ENCODE results near the gene GLDC. TPM values are rescaled to one million over a fixed set of nuclear protein-coding genes. Genes with fewer than 3 reads are reported as not detected.
"Not testable (repeated sequence)": the region's sequence is repeated elsewhere in the genome, so short reads cannot be mapped to it uniquely, and the experiment has no call there.

GLDC gene
- total RNA-seq, 1 experiment from 2014 or later: 21.2 TPM

DNA sequence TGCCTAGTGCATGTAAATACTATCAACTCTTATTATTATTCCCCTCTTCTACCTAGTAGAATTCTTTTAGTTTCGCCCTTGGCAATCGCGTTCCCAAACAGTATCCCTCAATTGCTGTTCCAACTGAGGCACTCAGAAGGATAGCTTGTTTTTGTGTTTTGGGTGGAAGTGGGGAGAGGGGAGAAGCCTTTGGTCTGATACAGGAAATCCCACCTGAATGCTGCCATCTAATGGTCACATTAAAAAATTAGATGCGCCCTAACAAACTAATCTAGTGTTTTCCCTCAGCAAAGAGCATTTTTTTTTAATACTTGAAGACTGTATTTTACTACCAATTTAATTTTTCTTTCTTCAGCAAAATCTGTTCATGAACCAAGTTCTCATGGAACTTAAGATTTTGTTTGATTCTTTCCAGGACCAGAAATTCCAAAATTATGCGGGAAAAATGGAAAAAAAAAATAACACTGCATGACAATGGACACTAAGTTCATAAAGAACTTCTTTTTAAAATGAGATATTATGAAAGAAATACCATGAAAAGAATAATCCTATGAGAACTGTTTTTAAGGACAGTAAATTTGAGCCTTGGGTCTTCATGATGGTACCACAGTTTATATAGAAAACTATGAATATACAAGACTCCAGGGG lies 22.2 kb upstream of the GLDC start:
- no peak for DNase-seq (ENCODE audit: low read depth)
- in situ Hi-C loops (cut with HindIII; ENCODE audit: low pct_unique_long_range_greater_than_20kb, low sequenced_read_pairs): no loop called here

DNA sequence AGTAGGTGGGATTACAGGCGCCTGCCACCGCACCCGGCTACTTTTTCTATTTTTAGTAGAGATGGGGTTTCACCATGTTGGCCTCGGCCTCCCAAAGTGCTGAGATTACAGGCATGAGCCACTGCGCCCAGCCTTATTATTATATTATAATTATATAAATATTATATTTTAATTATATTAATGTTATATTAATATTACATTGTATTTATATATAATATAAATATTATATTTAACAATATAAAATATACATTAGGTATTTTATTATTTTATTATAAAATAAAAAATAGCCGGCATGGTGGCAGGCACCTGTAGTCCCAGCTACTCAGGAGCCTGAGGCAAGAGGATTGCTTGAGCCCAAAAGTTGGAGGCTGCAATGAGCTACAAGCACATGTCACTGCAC lies 21.6 kb upstream of the GLDC start:
- no peak for DNase-seq (ENCODE audit: low read depth)
- in situ Hi-C loops (cut with HindIII; ENCODE audit: low pct_unique_long_range_greater_than_20kb, low sequenced_read_pairs): no loop called here

DNA sequence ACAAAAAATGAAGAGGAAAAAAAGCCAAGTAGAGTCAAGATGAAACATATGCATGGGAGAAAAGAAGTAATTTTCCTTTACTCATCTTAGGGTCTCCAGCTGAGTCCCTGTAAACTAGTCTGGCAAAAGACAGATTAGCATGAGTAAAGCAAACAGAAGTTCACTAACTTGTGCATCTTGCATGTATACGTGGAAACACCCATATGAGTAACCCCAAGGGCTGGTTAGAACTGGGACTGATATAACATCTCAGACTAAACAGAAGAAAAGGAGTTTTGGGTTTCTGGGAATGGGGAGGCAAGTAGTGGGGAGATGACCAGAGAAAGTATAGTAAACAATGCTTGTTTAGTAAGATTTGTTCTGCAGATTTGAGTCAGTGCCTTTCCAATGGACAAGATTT lies 20.1 kb upstream of the GLDC start:
- in situ Hi-C loops (cut with HindIII; ENCODE audit: low pct_unique_long_range_greater_than_20kb, low sequenced_read_pairs): no loop called here
- no peak for DNase-seq (ENCODE audit: low read depth)

DNA sequence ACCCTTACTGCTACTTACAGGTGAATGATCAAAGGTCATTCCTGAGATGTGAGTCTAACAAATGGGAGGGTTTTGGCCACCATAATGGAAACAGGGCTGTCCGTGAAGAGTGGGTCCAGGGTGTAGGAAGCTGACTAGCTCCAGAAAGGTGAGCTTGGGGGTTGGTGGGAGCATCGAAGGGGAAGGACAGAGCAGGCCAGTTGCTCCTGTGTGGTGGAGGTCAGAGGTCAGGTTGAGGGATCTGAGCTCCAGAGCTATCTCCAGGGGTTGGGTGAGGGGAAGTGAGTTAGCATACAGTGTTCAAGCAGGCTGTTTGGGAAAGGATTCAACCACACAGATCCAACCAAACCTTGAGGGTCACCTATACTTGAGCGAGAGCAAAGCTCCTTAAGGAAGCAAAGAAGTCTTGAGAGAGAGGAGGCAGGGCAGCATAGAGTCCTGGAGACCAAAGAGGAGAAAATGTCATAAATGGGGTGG lies 18.7 kb upstream of the GLDC start:
- no peak for DNase-seq (ENCODE audit: low read depth)
- in situ Hi-C loops (cut with HindIII; ENCODE audit: low pct_unique_long_range_greater_than_20kb, low sequenced_read_pairs): no loop called here

DNA sequence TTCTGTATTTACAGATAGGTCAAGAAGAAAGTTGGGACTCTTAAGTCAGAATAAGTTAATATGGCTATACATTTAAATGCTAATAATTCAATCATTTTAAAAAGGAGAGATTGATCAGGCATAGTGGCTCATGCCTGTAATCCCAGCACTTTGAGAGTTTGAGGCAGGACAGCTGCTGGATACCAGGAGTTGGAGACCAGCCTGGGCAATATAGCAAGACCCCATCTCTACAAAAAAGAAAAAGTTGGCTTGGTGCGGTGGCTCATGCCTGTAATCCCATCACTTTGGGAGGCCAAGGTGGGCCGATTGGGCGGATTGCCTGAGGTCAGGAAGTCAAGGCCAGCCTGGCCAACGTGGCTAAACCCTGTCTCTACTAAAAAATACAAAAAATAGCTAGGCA lies 15.0 kb upstream of the GLDC start:
- in situ Hi-C loops (cut with HindIII; ENCODE audit: low pct_unique_long_range_greater_than_20kb, low sequenced_read_pairs): no loop called here
- no peak for DNase-seq (ENCODE audit: low read depth)

DNA sequence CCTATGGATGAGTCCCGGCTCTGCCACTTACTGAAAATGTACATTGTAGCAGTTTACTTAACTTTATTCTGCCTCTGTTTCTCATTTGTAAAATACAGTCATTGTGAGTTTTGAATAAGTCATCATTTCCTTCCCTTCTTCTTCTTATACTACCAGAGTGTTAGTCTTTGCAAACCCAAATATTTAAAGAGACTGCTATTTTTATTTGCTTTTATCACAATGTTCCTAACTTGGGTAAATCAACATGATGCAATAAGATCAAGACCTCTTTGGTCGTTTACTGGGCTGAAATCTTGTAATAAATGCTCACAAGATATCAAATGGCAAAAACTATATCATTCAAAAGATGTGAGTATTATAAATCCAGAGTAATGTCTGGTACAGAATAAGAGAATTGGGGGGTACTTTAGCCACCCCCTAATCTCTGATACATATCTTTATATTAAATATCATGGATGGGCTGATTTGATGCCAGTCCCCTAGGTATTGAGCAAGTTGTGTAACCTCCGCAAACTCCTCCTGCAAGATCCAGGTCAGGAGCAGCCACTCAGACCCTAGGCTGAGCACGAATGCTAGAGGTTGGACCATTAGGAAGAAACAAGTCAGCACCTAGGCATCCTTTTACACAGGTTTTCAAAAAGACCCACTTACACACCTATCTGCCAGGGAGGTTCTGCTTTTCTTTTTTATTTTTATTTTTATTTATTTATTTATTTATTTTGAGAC lies 13.3 kb upstream of the GLDC start:
- in situ Hi-C loops (cut with HindIII; ENCODE audit: low pct_unique_long_range_greater_than_20kb, low sequenced_read_pairs): no loop called here

DNA sequence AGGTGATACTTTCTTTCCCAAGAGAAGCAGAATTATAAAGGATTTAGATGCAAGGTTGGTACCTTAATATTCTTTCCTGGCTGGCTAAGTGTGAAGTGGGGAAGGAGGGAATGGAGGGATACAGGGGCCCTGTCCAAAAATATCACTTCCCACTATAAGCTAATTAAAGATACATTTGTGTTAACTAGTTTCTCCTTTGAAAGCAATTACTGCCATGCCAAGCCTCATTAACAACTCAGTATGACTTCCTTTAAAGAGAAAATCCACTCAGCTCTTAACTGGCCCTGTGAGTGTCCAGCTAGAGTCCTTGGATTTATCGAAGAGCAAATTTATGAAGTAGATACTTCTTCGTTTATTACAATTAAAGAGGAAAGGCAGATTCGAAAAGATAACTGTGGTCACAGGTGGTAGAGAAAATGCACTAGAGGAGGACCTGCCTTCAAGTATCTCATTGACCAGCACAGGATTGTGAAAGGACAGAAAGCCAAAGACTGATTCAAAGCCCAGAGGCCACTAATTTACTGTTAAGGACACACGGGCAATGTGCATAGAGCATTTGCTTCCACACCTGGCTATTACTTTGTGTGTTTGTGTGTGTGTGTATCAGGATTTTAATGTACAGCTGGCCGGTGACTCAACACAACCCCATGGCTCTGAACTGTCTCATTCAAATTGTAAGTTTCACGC lies 11.2 kb upstream of the GLDC start:
- in situ Hi-C loops (cut with HindIII; ENCODE audit: low pct_unique_long_range_greater_than_20kb, low sequenced_read_pairs): no loop called here
- DNase-seq (ENCODE audit: low read depth): no peak

More for the DNA sequence above, 13.3 kb upstream of the GLDC start:
- no peak for DNase-seq (ENCODE audit: low read depth)

DNA sequence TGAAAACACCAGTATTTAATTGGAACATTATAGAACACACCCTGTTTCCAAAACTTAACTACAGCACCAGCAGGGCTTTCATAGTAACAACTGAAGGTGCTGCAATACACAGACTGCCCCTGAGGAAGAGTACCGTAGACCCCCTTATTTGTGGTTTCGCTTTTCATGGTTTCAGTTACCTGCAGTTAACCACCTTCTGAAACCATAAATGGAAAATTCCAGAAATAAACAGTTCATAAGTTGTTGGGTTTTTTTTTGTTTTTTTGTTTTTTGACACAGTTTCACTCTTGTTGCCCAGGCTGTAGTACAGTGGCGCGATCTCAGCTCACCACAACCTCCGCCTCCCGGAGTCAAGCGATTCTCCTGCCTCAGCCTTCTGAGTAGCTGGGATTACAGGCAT lies 9.5 kb upstream of the GLDC start:
- in situ Hi-C loops (cut with HindIII; ENCODE audit: low pct_unique_long_range_greater_than_20kb, low sequenced_read_pairs): no loop called here
- DNase-seq (ENCODE audit: low read depth): no peak

DNA sequence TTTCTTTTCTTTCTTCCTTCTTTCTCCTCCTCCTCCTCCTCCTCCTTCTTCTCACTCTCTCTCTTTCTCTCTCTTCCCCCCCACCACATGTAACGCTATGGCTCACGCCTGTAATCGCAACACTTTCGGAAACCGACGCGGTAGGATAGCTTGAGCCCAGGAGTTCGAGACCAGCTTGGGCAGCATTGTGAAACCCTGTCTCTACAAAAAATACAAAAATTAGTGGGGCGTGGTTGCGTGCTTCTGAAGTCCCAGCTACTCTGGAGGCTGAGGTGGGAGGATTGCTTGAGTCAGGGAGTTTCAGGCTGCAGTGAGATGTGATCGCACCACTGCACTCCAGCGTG lies 736 bp upstream of the GLDC start:
- peak; percentile 51 for DNase-seq (ENCODE audit: low read depth)
- in situ Hi-C loops (cut with HindIII; ENCODE audit: low pct_unique_long_range_greater_than_20kb, low sequenced_read_pairs): no loop called here

DNA sequence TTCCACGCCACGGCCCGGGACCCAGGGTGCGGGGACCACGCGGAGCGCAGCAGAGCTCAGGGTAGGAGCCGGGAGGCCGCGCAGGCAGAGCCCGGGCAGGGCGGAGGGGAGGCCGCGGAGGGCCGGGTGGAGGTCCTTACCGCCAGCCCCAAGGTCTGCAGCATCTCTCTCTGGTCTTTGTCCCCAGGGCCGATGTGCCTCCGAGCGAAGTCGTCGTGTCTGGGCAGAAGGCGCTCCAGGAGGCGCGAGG lies 499 bp downstream of the GLDC start:
- in situ Hi-C loops (cut with HindIII; ENCODE audit: low pct_unique_long_range_greater_than_20kb, low sequenced_read_pairs); DNase-seq (ENCODE audit: low read depth): not testable (repeated sequence)

DNA sequence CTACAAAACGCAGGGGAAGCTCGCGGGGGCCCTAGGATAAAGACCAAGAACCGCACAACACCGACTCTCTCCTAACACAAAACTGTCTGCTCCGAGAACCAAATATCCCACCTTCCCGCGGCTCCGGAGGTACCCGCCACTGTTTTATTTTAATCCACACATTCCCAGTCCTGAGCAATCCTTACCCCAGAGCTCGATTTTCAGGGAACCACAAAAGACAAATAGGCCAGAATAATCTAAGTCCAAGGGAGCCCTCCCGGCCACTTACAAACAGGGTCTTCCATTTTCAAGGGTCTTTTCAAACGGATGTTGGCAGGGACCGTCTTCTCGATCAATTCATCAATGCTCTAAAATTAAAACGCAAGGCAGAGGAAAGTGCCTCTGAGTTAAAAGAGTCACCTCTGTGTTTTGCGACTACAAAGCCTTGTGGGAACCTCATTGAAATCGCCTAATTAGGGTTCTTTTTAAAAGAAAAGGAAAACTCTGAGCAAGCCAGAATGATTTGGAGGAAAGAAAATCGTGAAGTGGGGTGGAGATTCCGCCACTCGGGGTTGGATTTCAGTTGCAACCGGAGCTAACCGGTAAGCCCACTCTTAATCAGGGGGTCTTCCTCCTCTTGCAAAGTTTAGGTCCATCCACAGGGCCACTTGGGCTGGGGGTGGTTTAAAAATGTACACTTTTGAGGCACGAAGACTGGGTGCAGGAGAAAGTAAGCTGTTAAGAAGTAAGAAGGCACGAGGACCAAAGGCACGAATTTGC lies 1.0 kb downstream of the GLDC start:
- DNase-seq (ENCODE audit: low read depth): peak; percentile 17
- in situ Hi-C loops (cut with HindIII; ENCODE audit: low pct_unique_long_range_greater_than_20kb, low sequenced_read_pairs): no loop called here

DNA sequence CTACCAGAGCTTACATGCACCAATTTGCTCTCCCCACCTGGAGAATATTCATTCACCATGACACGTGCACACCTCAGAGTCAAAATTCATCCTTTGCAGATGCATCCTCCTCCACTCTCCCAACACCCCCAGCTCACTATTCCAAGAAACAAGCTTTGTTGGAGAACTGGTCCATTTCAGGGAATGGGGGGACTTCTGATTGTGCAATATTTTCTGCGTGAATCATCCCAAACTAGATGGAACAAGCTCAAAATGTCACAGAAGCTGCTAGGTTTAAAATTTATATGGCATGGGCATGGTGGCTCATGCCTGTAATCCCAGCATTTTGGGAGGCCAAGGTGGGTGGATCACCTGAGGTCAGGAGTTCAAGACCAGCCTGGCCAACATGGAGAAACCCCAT lies 3.6 kb downstream of the GLDC start:
- in situ Hi-C loops (cut with HindIII; ENCODE audit: low pct_unique_long_range_greater_than_20kb, low sequenced_read_pairs): no loop called here
- no peak for DNase-seq (ENCODE audit: low read depth)

DNA sequence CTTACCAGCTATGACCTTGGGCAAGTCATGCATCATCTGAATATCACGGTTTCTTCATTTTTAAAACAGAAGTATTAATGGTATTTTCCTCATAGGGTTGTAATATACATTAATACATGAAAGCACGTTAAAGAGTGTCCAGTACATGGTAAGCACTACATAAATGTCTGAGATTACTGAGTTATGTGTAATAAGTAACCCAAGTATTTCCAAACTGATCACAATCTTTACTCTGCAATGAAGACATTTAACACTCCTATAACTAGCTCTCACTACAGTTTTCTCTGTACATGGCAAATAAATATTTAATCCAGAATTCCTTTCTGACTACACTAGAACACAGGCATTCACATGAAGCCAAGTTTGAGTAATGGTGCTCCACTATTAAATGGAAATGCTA lies 4.0 kb downstream of the GLDC start:
- peak; percentile 25 for DNase-seq (ENCODE audit: low read depth)
- in situ Hi-C loops (cut with HindIII; ENCODE audit: low pct_unique_long_range_greater_than_20kb, low sequenced_read_pairs): no loop called here

DNA sequence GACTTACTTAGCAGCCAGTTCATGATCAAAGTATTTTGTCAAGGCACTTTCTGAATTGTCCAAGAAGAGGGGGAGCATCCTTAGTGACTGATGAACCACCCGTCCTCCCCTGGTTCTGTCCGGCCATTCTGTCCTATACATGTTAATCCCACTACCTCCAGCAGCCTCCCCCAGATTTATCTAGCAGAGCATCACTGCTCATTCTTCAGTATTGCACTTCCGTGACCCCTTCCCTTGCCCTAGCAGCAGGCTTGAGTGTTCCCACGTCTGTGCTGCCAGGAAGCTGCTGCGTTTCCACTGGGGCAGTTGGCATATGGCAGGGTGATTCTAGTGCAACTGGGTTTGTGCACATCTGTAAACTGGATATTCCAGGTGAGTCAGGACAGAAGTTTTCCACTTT lies 4.5 kb downstream of the GLDC start:
- DNase-seq (ENCODE audit: low read depth): no peak
- in situ Hi-C loops (cut with HindIII; ENCODE audit: low pct_unique_long_range_greater_than_20kb, low sequenced_read_pairs): no loop called here

DNA sequence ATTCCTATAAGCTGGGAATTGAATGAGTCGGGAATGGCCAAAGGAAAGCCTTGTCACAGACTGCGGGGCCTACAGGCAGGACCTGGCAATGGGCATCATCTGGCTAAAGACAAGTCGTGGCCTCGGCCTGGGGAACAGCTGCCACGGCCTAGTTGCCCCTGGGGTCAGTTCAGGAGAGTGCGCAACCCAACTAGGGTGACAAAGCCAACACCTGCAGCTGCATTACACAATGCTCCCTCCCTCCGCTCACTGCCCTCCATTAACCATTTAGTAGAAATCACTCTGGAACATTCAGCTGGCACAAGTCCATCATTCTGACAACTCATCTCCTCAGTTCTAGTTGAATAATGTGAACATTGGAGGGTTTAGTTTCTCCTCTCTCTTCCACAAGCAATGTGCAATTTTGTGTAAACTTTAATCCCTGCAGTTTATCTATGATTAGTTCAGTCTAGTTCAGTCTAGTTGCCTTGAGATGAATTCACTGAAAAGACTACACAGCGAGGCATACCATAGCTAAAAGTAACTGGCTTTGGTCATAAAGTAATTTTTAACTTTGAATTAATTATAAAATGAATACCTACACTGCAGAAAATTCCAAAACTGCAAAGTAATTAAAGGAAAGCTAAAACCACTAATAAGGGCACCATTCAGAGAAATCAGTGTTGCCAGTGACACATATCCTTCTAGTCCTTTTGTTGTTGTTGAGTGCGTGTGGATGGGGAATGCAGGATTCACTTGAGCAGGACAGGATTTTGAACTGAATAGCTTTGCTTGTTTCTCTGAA lies 5.1 kb downstream of the GLDC start:
- peak; percentile 66 for DNase-seq (ENCODE audit: low read depth)

DNA sequence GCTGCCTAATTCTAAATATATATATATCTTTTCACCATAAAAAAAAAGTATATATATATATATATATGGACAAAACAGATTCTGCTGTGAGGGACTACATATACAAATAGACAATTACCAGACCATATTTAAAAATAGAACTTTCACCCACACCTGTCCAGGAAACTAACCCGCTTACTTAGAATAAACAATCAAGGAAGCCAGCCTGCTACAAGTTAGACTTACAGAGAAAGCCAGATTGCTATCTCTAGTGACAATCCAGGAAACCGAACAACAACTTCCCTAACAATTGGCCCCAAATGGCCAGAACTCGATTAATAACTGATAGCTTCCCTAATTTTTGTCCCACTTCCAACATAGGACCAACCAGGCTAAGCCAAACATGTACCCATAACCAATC lies 5.9 kb downstream of the GLDC start:
- in situ Hi-C loops (cut with HindIII; ENCODE audit: low pct_unique_long_range_greater_than_20kb, low sequenced_read_pairs): no loop called here

More for the DNA sequence above, 5.1 kb downstream of the GLDC start:
- in situ Hi-C loops (cut with HindIII; ENCODE audit: low pct_unique_long_range_greater_than_20kb, low sequenced_read_pairs): no loop called here

DNA sequence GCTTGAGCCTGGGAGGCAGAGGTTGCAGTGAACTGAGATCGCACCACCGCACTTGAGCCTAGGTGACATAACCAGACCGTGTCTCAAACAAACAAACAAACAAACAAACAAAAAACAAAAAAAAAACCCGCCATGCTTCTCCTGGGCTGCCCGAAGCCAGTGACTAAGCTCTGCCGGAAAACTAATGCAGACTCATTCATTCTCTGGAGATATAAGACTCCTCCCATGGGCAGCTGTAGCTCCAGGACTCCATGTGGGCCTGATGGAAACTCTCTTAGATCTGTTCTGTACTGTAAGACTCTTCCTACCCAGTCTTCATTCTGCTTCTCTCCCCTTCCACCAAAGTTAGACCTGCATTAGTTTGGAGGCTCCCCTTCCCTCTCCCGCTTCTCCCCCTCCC lies 11.1 kb downstream of the GLDC start:
- DNase-seq (ENCODE audit: low read depth): peak; percentile 26
- in situ Hi-C loops (cut with HindIII; ENCODE audit: low pct_unique_long_range_greater_than_20kb, low sequenced_read_pairs): no loop called here

More for the DNA sequence above, 5.9 kb downstream of the GLDC start:
- DNase-seq (ENCODE audit: low read depth): no peak

DNA sequence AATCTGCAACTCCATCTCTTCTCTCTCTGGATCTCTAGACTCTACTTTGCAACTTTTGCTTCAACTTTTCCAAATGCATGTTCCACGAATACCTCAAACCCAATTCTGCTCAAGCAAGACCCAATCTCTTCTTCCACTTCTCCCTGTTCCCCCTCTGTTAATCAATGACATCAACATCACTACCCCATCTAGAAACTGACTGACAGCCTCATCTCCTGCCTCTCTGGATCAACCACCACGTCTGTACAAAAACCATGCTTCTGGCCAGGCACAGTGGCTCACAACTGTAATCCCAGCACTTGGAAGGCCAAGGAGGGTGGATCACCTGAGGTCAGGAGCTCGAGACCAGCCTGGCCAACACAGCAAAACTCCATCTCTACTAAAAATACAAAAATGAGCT lies 12.2 kb downstream of the GLDC start:
- peak; percentile 28 for DNase-seq (ENCODE audit: low read depth)
- in situ Hi-C loops (cut with HindIII; ENCODE audit: low pct_unique_long_range_greater_than_20kb, low sequenced_read_pairs): no loop called here

All from Caki2 (cell line).